Fibroblast of skin of scalp (primary cell): ENCODE data around the gene SLX9.

Source experiments
- DNase-seq: peaks from one replicate; pipeline ENCODE4 v3.0.0-alpha.2; 2013

The SLX9 gene

DNA sequence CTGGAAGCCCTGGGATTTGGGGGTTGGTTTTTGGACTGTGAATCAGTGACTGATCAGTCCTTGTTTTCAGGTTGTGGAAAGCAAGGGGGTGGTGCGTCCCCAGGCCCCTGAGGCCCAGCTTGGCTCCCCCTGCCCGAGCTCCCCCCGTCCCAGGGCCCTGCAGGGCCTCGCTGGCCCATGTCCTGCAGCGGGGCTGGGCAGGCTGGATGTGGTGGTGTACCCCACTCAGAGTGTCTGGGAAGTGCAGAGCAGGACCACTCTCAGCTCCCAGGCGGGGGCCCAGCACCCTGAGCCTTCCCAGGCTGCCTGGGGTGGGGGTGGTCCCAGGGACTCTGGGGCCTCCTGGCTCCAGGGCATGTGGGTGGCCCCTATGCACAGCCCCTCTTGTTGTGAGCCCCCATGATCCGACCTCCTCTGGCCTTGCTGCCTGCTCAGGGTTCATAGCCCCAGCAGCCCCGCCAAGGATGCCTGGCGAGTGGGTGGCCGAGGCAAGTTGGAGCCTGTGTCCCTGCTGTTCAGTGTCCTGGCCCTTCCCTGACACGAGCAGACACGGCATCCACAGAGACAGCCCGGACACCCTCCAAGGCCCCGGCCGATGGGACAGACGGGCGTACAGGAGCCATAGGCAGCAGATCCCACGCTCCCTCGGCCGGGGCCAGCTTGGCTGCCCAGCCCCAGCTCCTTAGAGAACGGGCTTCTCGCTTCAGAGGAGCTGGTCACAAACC, 37.9 kb downstream of the SLX9 start:
- DNase-seq: no peak

DNA sequence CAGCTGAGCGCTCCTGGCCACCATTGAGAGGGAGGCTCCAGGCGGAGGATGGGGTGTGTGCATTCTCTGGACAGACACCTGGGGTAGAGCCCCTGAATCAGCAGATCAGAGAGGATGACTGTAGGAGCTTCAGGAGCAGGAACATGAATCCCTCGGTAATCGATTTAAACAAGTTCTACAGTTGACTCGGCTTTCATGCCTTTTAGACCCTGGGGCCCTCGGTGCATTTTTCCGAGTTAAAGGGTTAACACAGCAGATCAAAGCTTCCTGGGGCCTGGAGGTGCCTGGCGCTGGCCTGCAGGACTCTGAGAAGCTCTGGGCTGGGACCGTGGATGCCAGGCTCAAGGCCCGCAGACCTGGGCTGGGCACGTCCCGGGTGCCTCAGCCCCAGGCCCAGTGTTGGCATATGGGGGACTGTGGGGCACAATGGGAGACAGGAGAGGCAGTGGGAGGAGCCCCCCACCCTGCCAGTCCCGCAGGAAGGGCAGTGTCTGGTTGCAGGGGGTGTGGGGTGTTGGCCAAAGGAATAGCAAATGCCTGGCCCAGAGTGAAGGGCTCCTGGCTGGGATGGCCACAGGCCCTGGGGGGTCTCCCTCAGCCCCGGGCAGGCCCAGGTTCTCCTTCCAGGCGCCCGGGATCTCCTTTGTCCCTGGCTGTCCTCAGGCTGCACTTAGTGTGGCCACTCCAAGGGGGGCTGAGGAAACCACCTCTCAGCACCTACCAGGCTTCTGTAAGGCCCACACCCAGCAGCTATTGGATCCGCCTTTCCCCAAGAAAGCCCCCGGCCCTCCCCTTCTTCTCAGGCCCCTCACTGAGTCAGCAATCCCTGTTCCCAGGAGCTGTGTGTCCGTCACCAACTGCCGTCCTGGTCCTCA, 40.1 kb downstream of the SLX9 start:
- DNase-seq: no peak

DNA sequence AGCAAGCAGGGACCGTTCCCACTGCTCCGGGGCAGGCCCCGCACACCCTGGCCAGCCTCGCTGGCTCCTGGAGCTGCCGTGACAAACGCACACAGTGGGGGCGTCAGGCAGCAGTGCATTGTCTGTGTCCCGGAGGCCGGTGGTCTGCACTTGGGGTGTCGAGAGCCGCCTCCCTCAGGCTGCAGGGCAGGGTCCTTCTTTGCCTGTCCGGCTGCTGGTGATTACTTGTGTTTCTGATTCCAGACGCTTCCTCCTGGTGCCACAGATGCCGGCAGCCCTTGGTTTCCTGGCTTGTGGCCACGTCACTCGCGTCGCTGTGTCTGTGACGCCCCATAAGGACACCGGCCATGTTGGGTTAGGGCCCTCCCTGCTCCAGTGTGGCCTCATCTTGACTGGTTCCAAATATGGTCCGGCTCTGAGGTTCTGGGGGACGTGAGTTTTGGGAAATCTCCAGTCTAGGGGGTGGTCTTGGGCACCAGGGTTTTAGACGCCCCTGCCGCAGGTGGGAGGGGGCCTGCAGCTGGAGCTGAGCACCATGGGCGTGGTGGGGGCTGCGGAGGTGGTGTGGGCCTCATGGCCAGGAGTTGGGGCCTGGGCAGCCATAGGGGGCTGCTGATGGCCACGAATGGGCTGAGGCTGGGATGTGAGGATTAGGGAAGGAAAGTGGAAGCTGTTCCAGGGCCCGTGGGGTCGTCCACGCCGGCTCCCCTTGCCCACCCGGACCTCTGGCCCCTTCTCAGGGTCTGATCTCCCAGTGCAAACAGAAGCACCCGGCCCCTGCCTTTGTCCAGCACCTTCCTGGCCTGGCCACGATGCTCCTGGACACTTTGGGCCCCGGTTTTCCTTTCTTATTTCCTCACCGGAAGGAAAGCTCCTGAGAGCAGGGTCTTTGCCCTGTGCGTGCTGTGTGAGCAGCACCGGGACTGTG, 41.0 kb downstream of the SLX9 start:
- DNase-seq: no peak

DNA sequence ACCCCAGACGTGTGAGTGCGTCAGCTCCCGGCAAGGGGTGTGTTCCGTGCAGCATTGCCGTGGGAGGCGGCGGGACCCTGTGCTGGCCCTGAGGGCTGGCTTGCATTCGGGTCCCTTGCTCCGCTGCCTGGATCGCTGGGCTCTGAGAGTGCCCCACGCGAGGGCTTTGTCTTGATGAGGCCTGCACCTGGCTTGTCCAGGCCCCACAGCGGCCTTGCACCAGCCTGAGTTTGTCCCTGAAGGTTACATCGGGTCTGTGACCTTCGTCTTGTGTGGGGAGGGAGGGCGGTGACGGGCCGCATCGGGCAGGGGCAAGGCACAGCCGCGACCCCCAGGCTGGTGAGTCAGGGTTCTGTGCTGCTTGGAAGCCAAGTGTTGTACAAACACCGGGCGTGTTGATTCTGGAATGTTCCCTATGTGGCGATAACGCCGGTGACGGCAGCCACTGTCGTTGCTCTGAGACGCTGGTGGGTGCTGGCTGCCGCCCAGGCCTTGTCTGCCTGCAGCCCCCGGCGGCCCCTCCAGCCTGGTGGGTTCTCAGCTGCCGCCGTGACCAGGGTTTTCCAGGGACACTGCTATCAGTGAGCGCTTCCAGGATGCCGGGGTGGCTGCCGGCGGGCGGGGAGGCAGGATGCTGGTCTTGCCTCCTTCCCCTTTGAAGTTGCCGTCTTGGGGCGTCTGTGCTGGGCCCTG, 42.9 kb downstream of the SLX9 start:
- peak; percentile 65 for DNase-seq

DNA sequence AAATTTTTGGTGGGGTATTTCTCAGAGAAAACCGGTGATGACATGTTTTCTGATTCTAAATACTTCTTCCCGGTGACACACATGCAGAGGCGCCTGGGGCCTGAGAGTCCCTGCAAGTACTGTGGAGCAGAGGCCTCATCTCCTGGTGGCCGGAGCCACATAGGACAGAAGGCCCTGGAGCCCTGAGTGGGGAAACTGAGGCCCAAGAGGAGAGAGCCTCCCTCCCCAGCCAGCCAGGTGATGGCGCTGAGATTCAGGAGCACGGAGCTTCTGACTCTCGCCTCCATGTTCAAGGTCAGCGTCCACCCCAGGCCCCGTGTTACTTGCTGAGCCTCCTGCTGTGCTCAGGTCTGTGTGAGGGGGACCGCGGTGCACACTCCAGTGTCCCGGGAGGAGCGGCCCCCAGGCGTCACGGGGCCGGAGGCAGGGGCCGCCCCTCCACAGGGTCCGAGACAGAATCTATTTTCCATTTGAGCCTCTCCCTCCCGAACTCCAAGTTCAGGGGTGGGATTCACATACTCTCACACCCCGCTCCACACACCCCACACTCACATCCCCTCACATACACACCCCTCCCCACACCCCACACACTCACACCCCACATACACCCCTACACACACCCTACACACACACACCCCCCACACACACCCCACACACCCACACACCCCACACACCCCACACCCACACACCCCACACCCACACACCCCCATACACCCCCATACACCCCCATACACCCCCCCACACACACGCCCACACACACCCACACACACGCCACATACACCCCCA, 43.8 kb downstream of the SLX9 start:
- no peak for DNase-seq

DNA sequence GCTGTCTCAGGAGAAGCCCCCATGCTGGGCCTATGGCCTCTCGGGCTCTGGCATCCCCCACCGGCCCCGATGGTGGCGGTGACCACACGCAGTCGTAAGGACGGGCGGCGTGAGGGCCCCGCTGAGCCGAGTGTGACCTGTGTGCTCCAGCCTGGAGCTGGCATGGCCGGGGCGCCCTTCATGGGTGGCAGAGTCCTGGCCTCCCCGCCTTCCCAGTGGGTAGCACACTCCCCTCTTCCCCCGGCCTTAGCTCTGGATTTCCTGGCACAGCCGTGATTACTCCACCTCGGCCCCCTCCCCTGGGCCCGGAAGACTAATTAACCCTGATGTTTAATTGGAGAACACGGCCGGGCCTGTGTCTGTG, 44.6 kb downstream of the SLX9 start:
- no peak for DNase-seq

DNA sequence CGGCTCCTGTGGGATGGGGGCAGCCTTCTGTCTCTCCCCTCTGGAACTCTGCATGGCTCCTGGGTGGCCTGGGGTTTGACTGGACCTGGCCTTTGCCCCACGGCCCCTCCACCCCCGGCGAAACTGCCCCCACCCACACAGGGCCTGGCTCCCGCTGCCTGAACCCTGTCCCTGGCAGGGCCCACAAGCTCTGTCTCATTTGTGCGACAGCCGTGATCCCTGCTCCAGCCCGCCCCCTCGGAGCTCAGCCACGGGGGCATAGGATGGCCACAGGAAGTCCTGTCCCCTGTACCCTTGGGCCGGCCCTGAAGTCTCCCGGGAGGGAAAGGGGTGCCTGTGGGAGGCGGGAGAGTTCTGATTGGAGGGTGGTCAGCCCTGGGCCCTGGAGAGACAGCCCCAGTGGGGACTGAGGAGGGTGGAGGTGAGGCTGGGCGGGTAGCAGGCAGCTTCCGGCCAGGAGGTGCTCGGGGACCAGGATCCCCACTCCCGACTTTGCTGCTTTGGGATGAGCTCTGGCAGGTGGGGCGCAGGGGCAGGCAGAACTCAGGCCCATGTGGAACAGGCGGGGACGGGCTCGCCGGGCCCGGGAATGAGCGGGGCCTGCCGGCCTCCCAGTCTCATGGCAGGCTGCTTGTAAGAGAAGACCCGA, 45.1 kb downstream of the SLX9 start:
- DNase-seq: no peak

DNA sequence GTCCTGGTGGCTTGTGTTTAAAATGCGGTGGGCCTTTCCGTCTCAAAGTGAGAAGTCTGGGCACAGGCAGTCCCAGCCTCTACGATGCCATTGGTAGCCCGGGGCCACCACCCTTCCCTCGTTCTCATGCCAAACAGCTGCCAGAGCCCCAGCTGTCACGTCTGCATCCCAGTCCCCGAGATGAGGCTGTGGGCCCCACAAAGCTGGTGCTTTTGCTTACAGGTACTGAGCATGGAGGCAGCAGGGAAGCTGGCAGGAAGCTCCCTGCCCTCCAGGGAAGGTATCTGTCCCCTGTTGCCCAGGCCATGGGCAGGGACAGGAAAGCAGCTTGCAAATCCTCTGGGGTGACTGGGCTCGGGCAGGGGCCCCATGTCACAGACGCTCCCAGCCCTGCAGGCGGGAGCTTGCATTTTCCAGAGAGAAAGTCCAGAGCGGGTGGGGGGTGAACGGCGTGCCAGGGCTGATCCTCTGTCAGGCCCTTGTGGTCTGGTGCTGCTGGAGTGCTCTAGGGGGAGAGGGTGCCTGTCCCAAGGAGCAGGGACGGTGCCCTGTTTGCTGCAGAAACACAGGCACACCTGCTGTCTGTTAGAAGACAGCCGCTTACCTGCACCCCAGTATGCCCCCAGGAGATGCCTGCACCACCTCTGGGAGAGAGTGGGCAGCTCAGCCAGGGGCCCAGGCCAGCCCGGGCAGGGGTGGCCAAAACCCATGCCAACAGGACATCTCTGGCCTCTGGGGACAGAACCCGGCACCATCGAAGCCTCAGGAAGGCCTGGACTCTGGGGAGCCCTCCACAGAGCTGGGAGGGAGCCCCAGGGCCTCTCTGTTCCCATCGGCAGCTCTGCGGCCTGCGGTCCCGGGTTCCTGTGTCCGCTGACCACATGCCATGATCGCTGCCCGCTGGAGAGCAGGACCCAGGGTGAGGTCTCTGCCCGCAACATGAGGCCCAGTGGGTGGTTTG, 45.9 kb downstream of the SLX9 start:
- no peak for DNase-seq

DNA sequence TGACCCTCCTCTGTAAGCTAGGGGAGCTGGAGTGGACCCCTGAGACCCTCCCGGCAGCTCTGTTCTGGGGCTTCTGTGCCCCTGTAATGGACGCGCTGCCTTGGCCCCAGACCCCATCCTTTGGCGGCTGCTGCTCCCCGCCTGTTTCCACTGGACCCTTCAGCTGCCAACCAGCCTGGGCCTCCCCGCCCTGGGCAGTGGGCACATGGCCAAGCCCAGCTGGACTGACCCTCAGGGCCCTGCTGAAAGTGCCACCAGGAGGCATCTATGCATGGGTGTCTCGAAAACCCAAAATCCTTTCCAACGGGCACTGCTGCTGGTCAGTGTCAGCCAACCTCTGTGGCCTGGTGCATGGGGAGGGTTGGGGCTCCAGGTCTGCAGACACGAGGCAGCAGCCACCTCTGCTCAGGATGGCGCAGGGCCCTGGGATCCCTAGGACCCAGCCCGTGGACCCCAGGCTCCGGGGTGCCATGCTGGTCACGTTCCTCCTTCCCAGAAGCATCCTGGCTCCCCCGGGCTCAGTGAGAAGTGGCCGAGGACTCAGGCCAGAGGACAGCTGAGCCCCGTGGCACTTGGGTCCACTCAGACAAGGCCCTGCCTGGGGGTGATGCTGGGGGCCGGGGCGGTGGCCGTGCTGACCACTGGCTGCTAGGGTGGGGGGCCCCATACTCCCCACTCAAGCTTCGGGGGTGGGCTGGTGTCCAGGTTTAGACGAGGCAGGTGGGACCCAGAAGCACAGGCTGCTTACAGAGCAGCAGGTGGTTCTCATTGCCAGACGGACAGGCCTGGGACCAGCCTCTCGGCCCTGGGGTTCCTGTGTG, 46.9 kb downstream of the SLX9 start:
- no peak for DNase-seq

DNA sequence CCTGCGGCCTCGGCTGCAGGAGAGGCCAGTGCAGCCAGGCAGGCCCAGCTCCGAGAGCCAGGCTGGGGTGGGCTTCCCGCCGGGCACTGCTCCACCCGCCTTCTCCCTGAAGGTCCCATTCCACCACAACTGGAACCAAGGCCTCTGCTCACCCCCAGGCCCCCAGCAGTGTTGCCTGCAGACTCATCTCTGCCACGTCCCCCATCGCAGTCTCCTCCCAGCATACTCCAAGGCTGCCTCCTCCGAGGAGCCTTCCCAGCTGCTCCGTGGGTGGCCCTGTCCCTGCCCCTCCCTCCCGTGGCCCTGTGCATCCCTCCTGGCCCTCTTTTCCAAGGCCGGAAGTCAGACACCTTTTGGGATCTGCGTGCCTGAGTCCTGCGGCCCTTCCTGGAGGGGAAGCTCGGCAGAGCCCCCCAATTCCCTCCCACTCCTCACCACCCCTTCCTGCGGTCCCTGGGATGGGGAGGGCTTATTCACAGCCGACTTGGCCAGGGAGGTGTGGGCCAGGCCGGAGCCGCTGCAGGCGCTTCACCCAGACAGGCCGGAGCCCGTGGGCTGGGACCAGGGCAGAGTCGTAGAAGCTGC, 47.6 kb downstream of the SLX9 start:
- DNase-seq: no peak

DNA sequence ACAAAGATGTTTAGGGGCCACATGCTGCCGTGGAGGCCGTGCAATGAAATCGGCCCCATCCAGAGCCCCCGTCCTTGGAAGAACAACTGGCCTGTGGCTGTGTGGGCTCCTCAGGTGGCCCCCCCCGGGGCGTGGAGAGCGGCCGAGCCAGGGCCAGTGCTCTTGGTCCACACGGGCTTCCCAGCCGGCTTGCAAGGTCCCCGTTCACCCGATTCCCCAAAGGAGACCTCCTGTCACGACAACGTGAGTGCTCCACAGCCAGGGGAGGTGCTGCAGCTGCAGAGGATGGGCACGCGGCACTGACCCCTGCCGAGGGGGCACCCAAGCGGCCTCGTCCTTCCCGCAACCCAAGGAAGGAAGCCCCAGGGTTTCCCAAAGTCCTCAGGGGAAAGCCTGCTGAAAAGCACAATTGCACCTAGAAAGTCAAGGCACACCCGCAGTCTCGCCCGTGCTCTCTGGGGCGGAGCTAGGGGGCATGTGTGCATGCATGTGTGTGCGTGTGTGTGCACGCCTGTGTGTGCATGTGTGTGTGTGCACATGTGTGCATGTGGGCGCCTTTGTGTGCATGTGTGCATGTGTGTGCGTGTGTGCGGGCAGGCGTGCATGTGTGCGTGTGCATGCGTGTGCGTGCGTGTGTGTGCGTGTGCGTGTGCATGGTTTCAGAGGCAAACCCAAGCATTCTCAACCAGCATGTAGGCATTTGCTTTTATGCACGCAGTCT, 48.2 kb downstream of the SLX9 start:
- no peak for DNase-seq

DNA sequence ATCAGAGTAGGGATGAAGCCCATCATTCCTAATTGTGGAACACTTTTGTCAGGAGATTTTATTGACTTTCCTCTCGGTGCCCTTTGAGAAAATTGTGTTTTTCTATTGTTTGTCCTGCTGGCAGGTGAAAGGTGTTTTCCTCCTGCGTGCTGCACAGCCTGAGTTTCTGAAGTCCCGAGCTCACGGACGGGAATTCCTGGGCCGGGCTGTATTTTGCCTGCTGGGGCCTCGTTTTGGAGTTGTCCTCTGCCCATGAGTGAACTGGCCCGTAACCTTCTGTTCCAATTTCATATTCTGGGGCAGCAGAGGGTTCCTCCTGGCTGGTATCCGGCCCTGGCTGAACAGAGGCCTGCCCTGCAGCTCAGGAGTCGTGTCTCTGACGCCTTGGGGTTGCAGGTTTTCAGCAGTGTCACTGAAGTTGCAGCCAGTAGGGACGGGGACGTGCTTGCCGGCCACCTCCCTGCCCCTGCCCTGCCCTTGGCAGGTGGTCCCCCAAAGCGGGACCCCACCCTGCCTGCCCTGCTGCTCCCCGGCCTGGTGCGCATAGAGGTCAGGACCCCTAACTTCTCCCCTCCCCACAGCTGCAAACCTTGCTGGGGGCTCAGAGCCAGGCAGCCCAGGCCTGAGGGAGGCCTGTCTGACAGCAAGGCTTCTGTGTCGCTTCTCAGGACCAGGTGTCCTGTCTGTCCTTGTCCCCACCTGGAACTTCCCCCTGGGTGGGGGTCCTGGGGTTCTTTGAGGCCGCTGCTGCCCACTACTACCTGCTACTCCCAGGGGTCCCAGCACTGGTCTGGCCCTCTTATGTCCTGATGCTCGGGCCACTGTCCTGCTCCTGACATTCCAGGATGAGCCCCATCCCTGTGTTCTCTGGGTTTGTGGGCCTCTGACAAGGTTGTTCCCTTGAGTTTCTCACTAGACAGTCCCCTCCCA, 49.0 kb downstream of the SLX9 start:
- no peak for DNase-seq

DNA sequence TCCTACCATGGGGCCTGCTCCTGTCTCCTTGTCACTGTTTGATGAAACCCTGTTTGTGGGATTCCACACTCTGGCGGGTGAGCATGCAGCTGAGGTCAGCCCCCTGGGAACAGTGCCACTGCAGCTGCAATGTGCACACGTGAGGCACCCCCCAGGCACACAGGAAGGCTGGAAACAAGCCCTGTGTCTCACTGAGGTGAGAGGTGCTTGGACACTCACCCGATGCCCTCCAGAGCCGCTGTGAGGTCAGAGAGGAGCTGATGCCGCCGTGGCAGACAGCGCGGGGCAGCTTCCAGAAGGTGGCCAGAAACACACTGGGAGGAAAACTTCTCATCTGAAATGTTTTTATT, 49.7 kb downstream of the SLX9 start:
- DNase-seq: no peak

DNA sequence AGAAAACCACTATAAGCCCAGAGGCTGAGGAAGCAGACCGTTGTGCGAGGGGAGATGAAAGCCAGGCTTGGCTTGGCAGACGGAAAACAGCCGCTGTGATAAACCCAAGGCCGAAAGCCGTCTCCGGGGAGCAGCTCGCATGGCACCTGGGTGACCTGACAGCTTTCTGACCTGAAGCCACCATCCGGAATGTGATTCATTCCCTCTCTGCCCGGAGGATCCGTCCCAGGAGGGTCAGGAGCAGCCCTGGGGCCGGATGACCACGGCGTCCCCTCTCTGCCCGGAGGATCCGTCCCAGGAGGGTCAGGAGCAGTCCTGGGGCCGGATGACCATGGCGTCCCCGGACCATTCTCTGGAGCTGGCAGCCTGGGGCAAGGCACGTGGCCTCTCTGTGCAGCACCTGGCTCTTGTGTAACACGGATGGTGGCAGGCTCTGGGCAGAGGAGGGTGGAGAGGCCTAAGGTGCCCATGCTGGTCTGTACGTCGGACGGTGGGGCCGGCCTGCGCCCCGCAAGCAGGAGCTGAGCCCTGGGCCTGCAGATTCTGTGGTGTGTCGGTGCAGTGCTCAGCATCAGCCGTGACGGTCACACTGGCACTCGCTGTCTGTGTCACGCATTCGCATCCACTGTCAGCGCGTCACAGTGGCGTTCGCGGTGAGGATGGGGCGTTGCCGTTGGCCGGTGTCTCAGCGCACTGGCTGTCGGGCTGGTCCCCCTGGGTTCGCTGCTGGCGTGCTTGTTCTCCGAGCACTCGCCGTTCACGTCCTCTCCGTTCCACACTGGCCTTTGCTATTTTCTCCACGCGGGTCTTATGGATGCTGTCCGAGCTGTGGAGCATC, 50.3 kb downstream of the SLX9 start:
- DNase-seq: no peak

DNA sequence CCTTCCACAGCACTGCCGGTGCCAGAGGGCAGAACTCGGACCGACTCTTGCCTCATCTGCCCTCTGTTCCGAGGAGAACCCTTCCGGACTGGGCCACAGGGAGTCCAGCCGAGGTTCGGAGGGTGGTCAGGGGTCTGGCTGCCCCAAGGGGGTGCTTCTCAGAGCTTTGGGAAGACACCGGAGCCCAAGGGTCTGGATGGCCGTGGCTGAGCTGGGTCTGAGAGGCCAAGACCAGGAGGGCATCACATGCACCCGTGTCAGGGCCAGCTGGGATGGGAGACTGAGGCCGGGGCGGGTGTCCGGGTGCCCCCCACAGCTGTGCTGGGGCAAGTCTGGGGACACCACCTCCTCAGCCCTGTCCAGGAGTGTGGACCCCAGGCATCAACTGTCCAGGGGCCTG, 51.1 kb downstream of the SLX9 start:
- DNase-seq: no peak
